OCI-LY7 (cell line): ENCODE data around the gene TTLL6. TPM values are rescaled to one million over a fixed set of nuclear protein-coding genes. Genes with fewer than 3 reads are reported as not detected.

Experiments
- BruUV-seq: library from RNA; stranded (reverse); fragments of 400-500 nt; replicated peaks from 2 replicates; lab custom pipeline; 2021; lab: Mats Ljungman, UMichigan
- CTCF ChIA-PET: fragments of 300-600 bp; sonication (Branson Sonifier 250); formaldehyde crosslinking; loops from one replicate; lab custom pipeline; 2022; ENCODE audit warnings: antibody characterized with exemption; ENCODE audit not compliant: unreplicated experiment; lab: Charles Lee
- POLR2A ChIA-PET: fragments of 300-600 bp; sonication (Branson Sonifier 250); formaldehyde crosslinking; loops from one replicate; lab custom pipeline; 2022; ENCODE audit warnings: antibody characterized with exemption; lab: Charles Lee
- DNase-seq: peaks from one replicate; pipeline ENCODE4 v3.0.0-alpha.2; 2015; ENCODE audit warnings: low spot score
- H2AFZ ChIP-seq: fragments of 200-600 bp; sonication (generic), shearing (Covaris generic); 2 replicates; pipeline ENCODE4 v1.6.1; 2014; ENCODE audit warnings: mild to moderate bottlenecking, antibody characterized with exemption, low read length, moderate library complexity
- H3K27ac ChIP-seq: fragments of 200-600 bp; sonication (generic); 2 replicates; pipeline ENCODE4 v1.5.1; 2014; ENCODE audit warnings: mixed run types, low read depth, mild to moderate bottlenecking, moderate library complexity, low read length, inconsistent platforms; ENCODE audit not compliant: poor library complexity, severe bottlenecking
- H3K36me3 ChIP-seq: fragments of 200-600 bp; sonication (generic); 2 replicates; pipeline ENCODE4 v1.6.1; 2014; ENCODE audit warnings: mild to moderate bottlenecking, antibody characterized with exemption, low read length, moderate library complexity, mixed read lengths; ENCODE audit not compliant: insufficient read depth
- H3K4me1 ChIP-seq: fragments of 200-600 bp; sonication (generic); 2 replicates; pipeline ENCODE4 v1.5.1; 2014; ENCODE audit warnings: mild to moderate bottlenecking, low read length; ENCODE audit not compliant: insufficient read depth, poor library complexity, severe bottlenecking
- H3K4me2 ChIP-seq: fragments of 200-600 bp; sonication (generic); 2 replicates; pipeline ENCODE4 v1.6.1; 2014; ENCODE audit warnings: mild to moderate bottlenecking, low read length
- H3K4me3 ChIP-seq: fragments of 200-600 bp; sonication (generic); 2 replicates; pipeline ENCODE4 v1.5.1; 2014; ENCODE audit warnings: mild to moderate bottlenecking, low read depth, low read length; ENCODE audit not compliant: poor library complexity, severe bottlenecking
- H3K79me2 ChIP-seq: fragments of 200-600 bp; sonication (generic); 2 replicates; pipeline ENCODE4 v1.6.1; 2016; ENCODE audit warnings: low read depth, mild to moderate bottlenecking, low read length, moderate library complexity, mixed read lengths; ENCODE audit not compliant: insufficient read depth
- H3K9me2 ChIP-seq: fragments of 200-600 bp; sonication (generic); 2 replicates; pipeline ENCODE4 v1.6.1; 2016; ENCODE audit warnings: mild to moderate bottlenecking, low read length, mixed read lengths; ENCODE audit not compliant: insufficient read depth
- H3K9me3 ChIP-seq: fragments of 200-600 bp; sonication (generic); 2 replicates; pipeline ENCODE4 v1.6.1; 2014; ENCODE audit warnings: mild to moderate bottlenecking, mixed run types, low read length, mixed read lengths
- H4K20me1 ChIP-seq: fragments of 200-600 bp; sonication (generic); 2 replicates; pipeline ENCODE4 v1.6.1; 2014; ENCODE audit warnings: mild to moderate bottlenecking, antibody characterized with exemption, low read length, moderate library complexity, mixed read lengths; ENCODE audit not compliant: insufficient read depth
- CTCF ChIP-seq: fragments of 200-600 bp; sonication (generic); conservative IDR thresholded peaks from 2 replicates; pipeline ENCODE4 v1.5.1; 2014; ENCODE audit warnings: mild to moderate bottlenecking, antibody characterized with exemption, low read length, moderate library complexity, mixed read lengths
- EZH2phosphoT487 ChIP-seq: fragments of 200-600 bp; sonication (generic); IDR thresholded peaks from 2 replicates; pipeline ENCODE4 v1.6.1; 2018; ENCODE audit warnings: low read depth, borderline replicate concordance, mild to moderate bottlenecking, mixed run types, antibody characterized with exemption, low read length, moderate library complexity, mixed read lengths
- intact Hi-C: fragments of 100-400 bp; cut with micrococcal nuclease; formaldehyde crosslinking; loops from one replicate; pipeline ENCODE4 v1.10.0; 2022; ENCODE audit not compliant: unreplicated experiment
- total RNA-seq, 2 experiments: library from RNA; depleted of rRNA in 1 of 2; stranded (reverse); fragments of >200 nt in 1 of 2; shearing (Covaris generic) in 1 of 2; gene quantifications; 2 replicates each; pipeline ENCODE4 v1.2.3, GENCODE V29; 2014 to 2022

The TTLL6 gene
- total RNA-seq, 2 experiments from 2014 or later, result not detected

- no peaks in the 10 kb centered on the region for H4K20me1 ChIP-seq
- no peaks in the 10 kb centered on the region for H3K79me2 ChIP-seq
- no TSS peak for BruUV-seq
- no peaks in the 10 kb centered on the region for H3K4me1 ChIP-seq
- TF ChIP-seq CTCF (no peak), EZH2phosphoT487 (no peak)
- CTCF ChIA-PET, result no interaction called here
- no peak overlapping the region for H3K4me2 ChIP-seq
- POLR2A ChIA-PET, result interaction anchor here (0.7 kb wide), 1 partner anchor 208 kb away, joined by 3 read pairs; no protein-coding TSS in a partner anchor
- no peaks in the 10 kb centered on the region for H3K9me3 ChIP-seq
- H3K27ac ChIP-seq, result no peak overlapping the region
- no peaks in the 10 kb centered on the region for H3K36me3 ChIP-seq
- intact Hi-C loops, result no loop called here
- no peak overlapping the region for H2AFZ ChIP-seq
- H3K4me3 ChIP-seq, result no peak overlapping the region
- no peaks in the 10 kb centered on the region for H3K9me2 ChIP-seq
- DNase-seq, result no peak
Observed at GRCh38 chr17:48748718-48749566, 68.1 kb downstream of the TTLL6 start.

- no peaks in the 10 kb centered on the region for H4K20me1 ChIP-seq
- POLR2A ChIA-PET, result no interaction called here
- intact Hi-C loops, result no loop called here
- no TSS peak for BruUV-seq
- no peaks in the 10 kb centered on the region for H3K9me3 ChIP-seq
- DNase-seq, result no peak
- no peak overlapping the region for H3K4me2 ChIP-seq
- no peaks in the 10 kb centered on the region for H3K36me3 ChIP-seq
- TF ChIP-seq CTCF (no peak), EZH2phosphoT487 (no peak)
- H3K79me2 ChIP-seq, result no peaks in the 10 kb centered on the region
- no peaks in the 10 kb centered on the region for H3K9me2 ChIP-seq
- H3K27ac ChIP-seq, result no peak overlapping the region
- no peak overlapping the region for H2AFZ ChIP-seq
- CTCF ChIA-PET, result no interaction called here
- no peaks in the 10 kb centered on the region for H3K4me1 ChIP-seq
- H3K4me3 ChIP-seq, result no peak overlapping the region
Observed at GRCh38 chr17:48747445-48748363, 69.3 kb downstream of the TTLL6 start.
